NCI-H345 treated with DMSO at 0.1 percent for 48 hours (cell line): ENCODE measurements around the gene KANTR.

Source experiments
- DNase-seq: peaks from one replicate; lab custom pipeline; 2025; ENCODE audit not compliant: unreplicated experiment; lab: John Stamatoyannopoulos, UW

Gene KANTR

GRCh38 chrX:53093748-53094581, at the start of gene KANTR:
Gene KANTR, plus strand, starts transcription at chrX:53094142. Its CDS starts 30,131 bp downstream, at chrX:53124273.
- DNase-seq = peak; percentile 87

- no peak for DNase-seq
Observed at GRCh38 chrX:53044995-53045394, 48.9 kb upstream of the KANTR start.

GRCh38 chrX:53047228-53047627, 46.7 kb upstream of the KANTR start:
- no peak for DNase-seq

- no peak for DNase-seq
Observed at GRCh38 chrX:53048169-53049126, 45.5 kb upstream of the KANTR start, which contains the start of gene GPR173. Gene GPR173, plus strand, starts transcription at chrX:53048789. Its CDS starts 27,833 bp downstream, at chrX:53076622.

- no peak for DNase-seq
Observed at GRCh38 chrX:53049127-53049517, 44.8 kb upstream of the KANTR start.

- no peak for DNase-seq
Observed at GRCh38 chrX:53050841-53051240, 43.1 kb upstream of the KANTR start.

GRCh38 chrX:53055244-53055849, 38.6 kb upstream of the KANTR start:
- DNase-seq = no peak

- no peak for DNase-seq
Observed at GRCh38 chrX:53056292-53056691, 37.6 kb upstream of the KANTR start.

- no peak for DNase-seq
Observed at GRCh38 chrX:53065104-53065503, 28.8 kb upstream of the KANTR start.

- no peak for DNase-seq
Observed at GRCh38 chrX:53071064-53071463, 22.9 kb upstream of the KANTR start.

GRCh38 chrX:53071604-53072417, 22.1 kb upstream of the KANTR start:
- peak; percentile 57 for DNase-seq

GRCh38 chrX:53072418-53073114, 21.4 kb upstream of the KANTR start:
- DNase-seq = no peak

GRCh38 chrX:53073115-53073586, 20.8 kb upstream of the KANTR start:
- DNase-seq = peak; percentile 40

- no peak for DNase-seq
Observed at GRCh38 chrX:53075011-53075410, 18.9 kb upstream of the KANTR start.

GRCh38 chrX:53076671-53077070, 17.3 kb upstream of the KANTR start:
- no peak for DNase-seq

- no peak for DNase-seq
Observed at GRCh38 chrX:53077207-53078197, 16.4 kb upstream of the KANTR start.

- DNase-seq = no peak
Observed at GRCh38 chrX:53078943-53079342, 15.0 kb upstream of the KANTR start.
